GM23338 (cell line): ENCODE results near the gene PAX3. TPM values are rescaled to one million over a fixed set of nuclear protein-coding genes. Genes with fewer than 3 reads are reported as not detected.

Experiments
- ATAC-seq: fragments of 200-7000 bp; cut with Tn5 transposase; 3 replicates; pipeline ENCODE4 v1.9.1; 2020
- DNase-seq: peaks from one replicate; pipeline ENCODE4 v3.0.0-alpha.2; 2015; ENCODE audit warnings: low spot score
- H2AFZ ChIP-seq: fragments of 200-600 bp; sonication (generic); 2 replicates; pipeline ENCODE4 v1.8.0; 2016; ENCODE audit warnings: antibody characterized with exemption, mild to moderate bottlenecking, moderate library complexity
- H3F3A ChIP-seq: fragments of 200-600 bp; sonication (generic); replicated peaks from 2 replicates; pipeline ENCODE4 v1.8.0; 2017; ENCODE audit warnings: antibody characterized with exemption, mixed run types, low read depth
- H3K27ac ChIP-seq: fragments of 200-600 bp; sonication (generic); 2 replicates; pipeline ENCODE4 v1.6.1; 2016; ENCODE audit warnings: low read depth
- H3K27me3 ChIP-seq: fragments of 200-600 bp; sonication (generic); 2 replicates; pipeline ENCODE4 v1.8.0; 2016; ENCODE audit warnings: mild to moderate bottlenecking, mixed run types, moderate library complexity; ENCODE audit not compliant: insufficient read depth
- H3K36me3 ChIP-seq: fragments of 200-600 bp; sonication (generic); 2 replicates; pipeline ENCODE4 v1.8.0; 2016; ENCODE audit warnings: mild to moderate bottlenecking; ENCODE audit not compliant: insufficient read depth
- H3K4me1 ChIP-seq: fragments of 200-600 bp; sonication (generic); 2 replicates; pipeline ENCODE4 v1.8.0; 2016; ENCODE audit warnings: mild to moderate bottlenecking, moderate library complexity; ENCODE audit not compliant: insufficient read depth
- H3K4me2 ChIP-seq: fragments of 200-600 bp; sonication (generic); 2 replicates; pipeline ENCODE4 v1.7.1; 2017; ENCODE audit warnings: mixed run types
- H3K4me3 ChIP-seq: fragments of 200-600 bp; sonication (generic); 2 replicates; pipeline ENCODE4 v1.6.1; 2016; ENCODE audit warnings: mixed run types
- H3K79me2 ChIP-seq: fragments of 200-600 bp; sonication (generic); replicated peaks from 2 replicates; pipeline ENCODE4 v1.8.0; 2017; ENCODE audit warnings: mild to moderate bottlenecking; ENCODE audit not compliant: insufficient read depth
- H3K9me2 ChIP-seq: fragments of 200-600 bp; sonication (generic); 2 replicates; pipeline ENCODE4 v1.8.0; 2017; ENCODE audit not compliant: insufficient read depth
- H4K20me1 ChIP-seq: fragments of 200-600 bp; sonication (generic); replicated peaks from 2 replicates; pipeline ENCODE4 v1.8.0; 2017; ENCODE audit warnings: mild to moderate bottlenecking; ENCODE audit not compliant: insufficient read depth
- H3K27ac Mint-ChIP-seq: 2 replicates; pipeline ENCODE4 v1.8.0; 2020; ENCODE audit warnings: inconsistent platforms, mild to moderate bottlenecking, moderate library complexity, mixed read lengths
- H3K27me3 Mint-ChIP-seq: 3 replicates; pipeline ENCODE4 v1.8.0; 2022; ENCODE audit warnings: low read depth, mild to moderate bottlenecking, moderate library complexity, mixed read lengths, inconsistent platforms; ENCODE audit not compliant: insufficient read depth, poor library complexity
- H3K36me3 Mint-ChIP-seq: 3 replicates; pipeline ENCODE4 v1.8.0; 2021; ENCODE audit warnings: low read depth, mild to moderate bottlenecking, inconsistent platforms, moderate library complexity, mixed read lengths
- H3K4me1 Mint-ChIP-seq: 3 replicates; pipeline ENCODE4 v1.8.0; 2020; ENCODE audit warnings: mild to moderate bottlenecking, inconsistent platforms, mixed read lengths
- H3K4me3 Mint-ChIP-seq: 3 replicates; pipeline ENCODE4 v1.8.0; 2021; ENCODE audit warnings: moderate library complexity, mild to moderate bottlenecking, inconsistent platforms, mixed read lengths
- H3K9me3 Mint-ChIP-seq: 3 replicates; pipeline ENCODE4 v1.8.0; 2020; ENCODE audit warnings: moderate library complexity, mild to moderate bottlenecking, inconsistent platforms, mixed read lengths
- CREB1 ChIP-seq: fragments of 250-450 bp; sonication (Bioruptor Pico); IDR thresholded peaks from 2 replicates; pipeline ENCODE4 v1.5.0; 2020; ENCODE audit warnings: low read depth, mild to moderate bottlenecking, moderate library complexity
- CTCF ChIP-seq, 2 experiments: fragments of 200-600 bp in 1 of 2; sonication (generic) in 1 of 2; conservative IDR thresholded peaks; 2 replicates each; pipeline versions ENCODE4 v1.5.1 to v1.6.1; 2016 to 2017; ENCODE audit warnings: antibody characterized with exemption in 2 of 2, low read depth in 2 of 2, mild to moderate bottlenecking in 2 of 2, moderate library complexity in 1 of 2
- ETS1 ChIP-seq: IDR thresholded peaks from 2 replicates; pipeline ENCODE4 v1.6.1; 2016; ENCODE audit warnings: antibody characterized with exemption
- EZH2 ChIP-seq: fragments of 200-600 bp; sonication (generic); IDR thresholded peaks from one replicate; pipeline ENCODE4 v1.8.0; 2017; ENCODE audit warnings: antibody characterized with exemption, mild to moderate bottlenecking, low read depth; ENCODE audit not compliant: unreplicated experiment
- EZH2phosphoT487 ChIP-seq: fragments of 200-600 bp; sonication (generic); IDR thresholded peaks from one replicate; pipeline ENCODE4 v1.8.1; 2018; ENCODE audit warnings: antibody characterized with exemption; ENCODE audit not compliant: unreplicated experiment
- JUNB ChIP-seq: IDR thresholded peaks from one replicate; pipeline ENCODE4 v1.6.1; 2016; ENCODE audit warnings: antibody characterized with exemption; ENCODE audit not compliant: unreplicated experiment
- NANOG ChIP-seq: IDR thresholded peaks from 2 replicates; pipeline ENCODE4 v1.6.1; 2016; ENCODE audit warnings: antibody characterized with exemption, borderline replicate concordance
- POLR2AphosphoS5 ChIP-seq: IDR thresholded peaks from 2 replicates; pipeline ENCODE4 v1.6.1; 2016; ENCODE audit warnings: antibody characterized with exemption, low read depth
- STAT1 ChIP-seq: IDR thresholded peaks from one replicate; pipeline ENCODE4 v1.6.1; 2016; ENCODE audit warnings: antibody characterized with exemption; ENCODE audit not compliant: unreplicated experiment
- ZNF114 ChIP-seq: fragments of 250-450 bp; sonication (Bioruptor Pico); IDR thresholded peaks from 2 replicates; pipeline ENCODE4 v1.5.0; 2020; ENCODE audit warnings: mild to moderate bottlenecking, moderate library complexity
- ZNF331 ChIP-seq: fragments of 250-450 bp; sonication (Bioruptor Pico); IDR thresholded peaks from 2 replicates; pipeline ENCODE4 v1.5.0; 2020; ENCODE audit warnings: low read depth, mild to moderate bottlenecking, moderate library complexity
- ZNF462 ChIP-seq: fragments of 250-450 bp; sonication (Bioruptor Pico); IDR thresholded peaks from 2 replicates; pipeline ENCODE4 v1.5.0; 2020; ENCODE audit warnings: mild to moderate bottlenecking, moderate library complexity
- polyA plus RNA-seq: library from polyadenylated mRNA; unstranded; fragments of >200 nt; fragmentation: Nextera tagmentation; extraction: Ambion mirVana; gene quantifications from 2 replicates; pipeline ENCODE4 v1.2.1, GENCODE V29; 2016
- total RNA-seq: library from RNA; depleted of rRNA; stranded (reverse); fragments of >200 nt; shearing (Covaris generic); gene quantifications from 2 replicates; pipeline ENCODE4 v1.2.3, GENCODE V29; 2014

PAX3 gene
- total and polyA plus RNA-seq, 2 experiments from 2014 or later, result not detected

- Mint-ChIP-seq H3K4me3 (peak overlapping the region; percentile 53), H3K27me3 (peaks cover 100% of the 10 kb centered on the region), H3K36me3 (no peaks in the 10 kb centered on the region; the same call in 2 of the 3 replicates), H3K27ac (no peak overlapping the region), H3K4me1 (peaks cover 67% of the 10 kb centered on the region), H3K9me3 (peaks cover 3% of the 10 kb centered on the region; the same call in 2 of the 3 replicates)
- H3K9me2 ChIP-seq, result no peaks in the 10 kb centered on the region
- no peak overlapping the region for H3K27ac ChIP-seq
- no peak for TF ChIP-seq CTCF (conservative IDR thresholded peaks at IDR 0.05; ENCODE audit: low read depth in 2 of 2)
- no peak for TF ChIP-seq JUNB
- no peak for TF ChIP-seq CREB1 (CRISPR knock-in tag)
- no peak for TF ChIP-seq ZNF462 (CRISPR knock-in tag)
- no peak for TF ChIP-seq ETS1
- TF ChIP-seq STAT1, result no peak
- TF ChIP-seq EZH2phosphoT487, result peak; percentile 88
- TF ChIP-seq NANOG, result no peak
- TF ChIP-seq POLR2AphosphoS5, result no peak
- TF ChIP-seq EZH2, result peak; percentile 79
- TF ChIP-seq ZNF114 (CRISPR knock-in tag), result no peak
- no peak for TF ChIP-seq ZNF331 (CRISPR knock-in tag)
- H3K4me2 ChIP-seq, result peak overlapping the region; percentile 75
- no peaks in the 10 kb centered on the region for H3K79me2 ChIP-seq
- no peak overlapping the region for H2AFZ ChIP-seq
- H4K20me1 ChIP-seq, result peaks cover 62% of the 10 kb centered on the region
- ATAC-seq (no peak), DNase-seq (peak; percentile 38)
- peaks cover 64% of the 10 kb centered on the region for H3K4me1 ChIP-seq
- peak overlapping the region; percentile 30; the same call in 1 of the 2 replicates for H3K4me3 ChIP-seq
- no peaks in the 10 kb centered on the region for H3K36me3 ChIP-seq
- H3F3A ChIP-seq, result peaks cover 27% of the 10 kb centered on the region
- peaks cover 100% of the 10 kb centered on the region for H3K27me3 ChIP-seq
These were observed 6.1 kb upstream of the PAX3 start for GRCh38 chr2:222304737-222305515.
